Measurements from ENCODE around the gene GSTP1. TPM values are rescaled to one million over a fixed set of nuclear protein-coding genes. Genes with fewer than 3 reads are reported as not detected.

GSTP1 gene
- total RNA-seq (2022; extraction: Qiagen RNA extraction): 1,416 to 1,791 TPM (median 1,766 TPM) in 5 replicates

GRCh38 chr11:67583247-67584204 lies at the start of gene GSTP1:
Gene GSTP1, plus strand, starts transcription at chr11:67583812. Its CDS starts 32 bp downstream, at chr11:67583844.

GRCh38 chr11:67606492-67607295 lies 23.1 kb downstream of the GSTP1 start, which contains the start of gene NDUFV1:
Gene NDUFV1, plus strand, starts transcription at chr11:67606936. Its CDS starts 69 bp downstream, at chr11:67607005.

GRCh38 chr11:67629386-67630227 lies 46.0 kb downstream of the GSTP1 start, which contains the start of gene NUDT8:
Gene NUDT8, minus strand, starts transcription at chr11:67629937. Its CDS starts 26 bp downstream, at chr11:67629911.

Other genes with a start within 250 kb of the GSTP1 start
- 196 to 263 TPM (median 258 TPM) in 5 replicates for gene POLD4, start 230.3 kb upstream of the GSTP1 start, total RNA-seq (2022; extraction: Qiagen RNA extraction)
- 39.1 to 53.1 TPM (median 45.3 TPM) in 5 replicates for gene CLCF1, start 210.2 kb upstream of the GSTP1 start, total RNA-seq (2022; extraction: Qiagen RNA extraction)
- 22.1 to 40.0 TPM (median 36.1 TPM) in 5 replicates for gene RAD9A, start 191.8 kb upstream of the GSTP1 start, total RNA-seq (2022; extraction: Qiagen RNA extraction)
- 269 to 296 TPM (median 294 TPM) in 5 replicates for gene PPP1CA, start 182.0 kb upstream of the GSTP1 start, total RNA-seq (2022; extraction: Qiagen RNA extraction)
- gene TBC1D10C, start 179.7 kb upstream of the GSTP1 start, total RNA-seq (2022; extraction: Qiagen RNA extraction): 0.10 to 0.12 TPM (median 0.10 TPM) in 4 of 5 replicates, not detected in the other
- 0.09 to 0.29 TPM (median 0.21 TPM) in 5 replicates for gene CARNS1, start 168.1 kb upstream of the GSTP1 start, total RNA-seq (2022; extraction: Qiagen RNA extraction)
- 42.9 to 52.1 TPM (median 51.2 TPM) in 5 replicates for gene RPS6KB2, start 155.3 kb upstream of the GSTP1 start, total RNA-seq (2022; extraction: Qiagen RNA extraction)
- gene PTPRCAP, start 146.1 kb upstream of the GSTP1 start, total RNA-seq (2022; extraction: Qiagen RNA extraction): 0.24 to 0.42 TPM (median 0.32 TPM) in 5 replicates
- gene CORO1B, start 140.3 kb upstream of the GSTP1 start, total RNA-seq (2022; extraction: Qiagen RNA extraction): 57.1 to 64.4 TPM (median 61.3 TPM) in 5 replicates
- gene GPR152, start 131.1 kb upstream of the GSTP1 start, total RNA-seq (2022; extraction: Qiagen RNA extraction): 0.07 TPM in 1 of 5 replicates, not detected in the others
- gene CABP4, start 128.5 kb upstream of the GSTP1 start, total RNA-seq (2022; extraction: Qiagen RNA extraction): 0.03 TPM in 1 of 5 replicates, not detected in the others
- 43.5 to 66.7 TPM (median 63.8 TPM) in 5 replicates for gene TMEM134, start 114.6 kb upstream of the GSTP1 start, total RNA-seq (2022; extraction: Qiagen RNA extraction)
- 44.3 to 53.1 TPM (median 48.4 TPM) in 5 replicates for gene AIP, start 100.8 kb upstream of the GSTP1 start, total RNA-seq (2022; extraction: Qiagen RNA extraction)
- 38.9 to 60.0 TPM (median 53.9 TPM) in 5 replicates for gene PITPNM1, start 78.4 kb upstream of the GSTP1 start, total RNA-seq (2022; extraction: Qiagen RNA extraction)
- 67.0 to 97.8 TPM (median 95.2 TPM) in 5 replicates for gene CDK2AP2, start 75.7 kb upstream of the GSTP1 start, total RNA-seq (2022; extraction: Qiagen RNA extraction)
- not detected in 5 replicates for gene CABP2, start 60.4 kb upstream of the GSTP1 start, total RNA-seq (2022; extraction: Qiagen RNA extraction)
- gene NDUFV1, start 23.1 kb downstream of the GSTP1 start, total RNA-seq (2022; extraction: Qiagen RNA extraction): 134 to 158 TPM (median 153 TPM) in 5 replicates
- 5.9 to 14.0 TPM (median 13.1 TPM) in 5 replicates for gene NUDT8, start 46.1 kb downstream of the GSTP1 start, total RNA-seq (2022; extraction: Qiagen RNA extraction)
- not detected in 5 replicates for gene TBX10, start 56.0 kb downstream of the GSTP1 start, total RNA-seq (2022; extraction: Qiagen RNA extraction)
- 0.83 to 1.9 TPM (median 1.3 TPM) in 5 replicates for gene ACY3, start 66.9 kb downstream of the GSTP1 start, total RNA-seq (2022; extraction: Qiagen RNA extraction)
- not detected in 5 replicates for gene ALDH3B2, start 90.8 kb downstream of the GSTP1 start, total RNA-seq (2022; extraction: Qiagen RNA extraction)

Measured in A549 treated with CORT108297 at 1 μM for 4 hours (cell line).